ENCODE measurements around the gene PASK. TPM values are rescaled to one million over a fixed set of nuclear protein-coding genes. Genes with fewer than 3 reads are reported as not detected.

Gene PASK
- total and polyA plus RNA-seq, 9 of the 15 experiments (the other 6 are each of a cell fraction or from before 2014, with no cell fraction given) = 1.5 to 30.3 (median 9.9) TPM

DNA sequence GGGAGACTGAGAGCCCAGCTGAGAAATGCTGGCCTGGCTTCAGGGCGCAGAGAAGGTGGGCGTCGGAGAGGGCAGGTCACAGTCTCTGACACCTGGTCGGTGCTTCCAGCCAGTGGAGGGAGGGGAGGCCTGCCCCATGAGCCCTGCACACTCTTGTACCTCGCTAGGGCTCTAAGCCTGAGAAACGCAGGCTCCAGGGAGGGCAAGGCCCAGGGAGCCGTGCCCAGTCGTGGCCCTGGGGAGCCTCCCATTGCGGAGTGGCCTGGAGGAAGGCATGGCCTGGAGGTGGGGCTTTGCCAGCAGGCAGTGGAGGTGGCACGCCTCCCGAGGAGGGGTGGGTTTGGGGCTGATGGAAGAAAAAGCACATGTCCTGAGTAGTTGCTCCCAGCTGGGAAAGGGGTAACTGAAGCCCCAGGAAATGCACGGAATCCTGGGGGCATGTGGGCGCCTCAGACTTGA, 86.2 kb downstream of the PASK start (continued):
- TF ChIP-seq, protein P1, sequence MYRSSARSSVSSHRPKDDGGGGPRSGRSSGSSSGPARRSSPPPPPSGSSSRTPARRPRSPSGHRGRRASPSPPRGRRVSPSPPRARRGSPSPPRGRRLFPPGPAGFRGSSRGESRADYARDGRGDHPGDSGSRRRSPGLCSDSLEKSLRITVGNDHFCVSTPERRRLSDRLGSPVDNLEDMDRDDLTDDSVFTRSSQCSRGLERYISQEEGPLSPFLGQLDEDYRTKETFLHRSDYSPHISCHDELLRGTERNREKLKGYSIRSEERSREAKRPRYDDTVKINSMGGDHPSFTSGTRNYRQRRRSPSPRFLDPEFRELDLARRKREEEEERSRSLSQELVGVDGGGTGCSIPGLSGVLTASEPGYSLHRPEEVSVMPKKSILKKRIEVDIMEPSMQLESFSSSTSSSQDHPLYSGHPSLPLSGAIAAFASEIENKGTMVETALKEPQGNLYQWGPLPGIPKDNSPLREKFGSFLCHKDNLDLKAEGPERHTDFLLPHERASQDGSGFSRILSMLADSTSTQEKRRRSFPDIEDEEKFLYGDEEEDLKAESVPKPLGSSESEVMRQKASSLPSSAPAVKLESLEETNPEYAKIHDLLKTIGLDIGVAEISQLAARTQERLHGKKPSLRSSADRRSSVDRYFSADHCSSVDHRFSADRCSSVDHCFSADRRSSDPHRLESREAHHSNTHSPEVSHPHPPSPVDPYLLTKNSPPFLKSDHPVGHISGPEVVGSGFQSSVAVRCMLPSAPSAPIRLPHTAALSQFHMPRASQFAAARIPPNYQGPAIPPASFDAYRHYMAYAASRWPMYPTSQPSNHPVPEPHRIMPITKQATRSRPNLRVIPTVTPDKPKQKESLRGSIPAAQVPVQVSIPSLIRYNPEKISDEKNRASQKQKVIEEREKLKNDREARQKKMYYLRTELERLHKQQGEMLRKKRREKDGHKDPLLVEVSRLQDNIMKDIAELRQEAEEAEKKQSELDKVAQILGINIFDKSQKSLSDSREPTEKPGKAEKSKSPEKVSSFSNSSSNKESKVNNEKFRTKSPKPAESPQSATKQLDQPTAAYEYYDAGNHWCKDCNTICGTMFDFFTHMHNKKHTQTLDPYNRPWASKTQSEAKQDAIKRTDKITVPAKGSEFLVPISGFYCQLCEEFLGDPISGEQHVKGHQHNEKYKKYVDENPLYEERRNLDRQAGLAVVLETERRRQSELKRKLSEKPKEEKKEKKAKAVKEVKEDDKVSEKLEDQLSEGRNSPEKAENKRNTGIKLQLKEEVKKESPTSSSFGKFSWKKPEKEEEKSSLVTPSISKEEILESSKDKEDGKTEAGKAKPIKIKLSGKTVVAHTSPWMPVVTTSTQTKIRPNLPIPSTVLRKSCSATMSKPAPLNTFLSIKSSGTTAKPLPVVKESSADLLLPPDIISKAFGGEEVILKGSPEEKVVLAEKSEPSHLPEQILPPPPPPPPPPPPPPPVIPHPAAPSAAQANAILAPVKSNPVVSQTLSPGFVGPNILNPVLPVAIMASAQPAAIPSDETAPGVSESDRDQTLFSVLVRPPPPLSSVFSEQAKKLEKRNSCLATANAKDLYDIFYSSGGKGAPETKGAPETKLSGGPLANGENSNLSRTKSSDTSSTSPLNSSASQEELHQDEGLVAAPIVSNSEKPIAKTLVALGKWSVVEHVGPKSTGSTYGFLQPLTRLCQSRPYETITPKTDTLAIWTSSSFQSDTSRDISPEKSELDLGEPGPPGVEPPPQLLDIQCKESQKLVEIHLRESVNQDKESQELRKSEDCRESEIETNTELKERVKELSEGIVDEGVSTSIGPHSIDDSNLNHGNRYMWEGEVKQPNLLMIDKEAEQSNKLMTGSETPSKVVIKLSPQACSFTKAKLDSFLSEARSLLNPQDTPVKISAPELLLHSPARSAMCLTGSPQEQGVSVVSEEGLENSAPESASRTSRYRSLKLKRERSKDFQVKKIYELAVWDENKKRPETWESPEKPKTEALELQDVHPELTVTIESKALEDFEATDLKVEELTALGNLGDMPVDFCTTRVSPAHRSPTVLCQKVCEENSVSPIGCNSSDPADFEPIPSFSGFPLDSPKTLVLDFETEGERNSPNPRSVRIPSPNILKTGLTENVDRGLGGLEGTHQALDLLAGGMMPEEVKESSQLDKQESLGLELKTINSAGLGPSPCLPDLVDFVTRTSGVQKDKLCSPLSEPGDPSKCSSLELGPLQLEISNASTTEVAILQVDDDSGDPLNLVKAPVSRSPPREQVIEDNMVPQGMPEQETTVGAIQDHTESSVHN (IDR thresholded peaks at IDR 0.05; ENCODE audit: borderline replicate concordance in 1 of 2, low read depth in 1 of 2) = no peak
- TF ChIP-seq, protein P2, sequence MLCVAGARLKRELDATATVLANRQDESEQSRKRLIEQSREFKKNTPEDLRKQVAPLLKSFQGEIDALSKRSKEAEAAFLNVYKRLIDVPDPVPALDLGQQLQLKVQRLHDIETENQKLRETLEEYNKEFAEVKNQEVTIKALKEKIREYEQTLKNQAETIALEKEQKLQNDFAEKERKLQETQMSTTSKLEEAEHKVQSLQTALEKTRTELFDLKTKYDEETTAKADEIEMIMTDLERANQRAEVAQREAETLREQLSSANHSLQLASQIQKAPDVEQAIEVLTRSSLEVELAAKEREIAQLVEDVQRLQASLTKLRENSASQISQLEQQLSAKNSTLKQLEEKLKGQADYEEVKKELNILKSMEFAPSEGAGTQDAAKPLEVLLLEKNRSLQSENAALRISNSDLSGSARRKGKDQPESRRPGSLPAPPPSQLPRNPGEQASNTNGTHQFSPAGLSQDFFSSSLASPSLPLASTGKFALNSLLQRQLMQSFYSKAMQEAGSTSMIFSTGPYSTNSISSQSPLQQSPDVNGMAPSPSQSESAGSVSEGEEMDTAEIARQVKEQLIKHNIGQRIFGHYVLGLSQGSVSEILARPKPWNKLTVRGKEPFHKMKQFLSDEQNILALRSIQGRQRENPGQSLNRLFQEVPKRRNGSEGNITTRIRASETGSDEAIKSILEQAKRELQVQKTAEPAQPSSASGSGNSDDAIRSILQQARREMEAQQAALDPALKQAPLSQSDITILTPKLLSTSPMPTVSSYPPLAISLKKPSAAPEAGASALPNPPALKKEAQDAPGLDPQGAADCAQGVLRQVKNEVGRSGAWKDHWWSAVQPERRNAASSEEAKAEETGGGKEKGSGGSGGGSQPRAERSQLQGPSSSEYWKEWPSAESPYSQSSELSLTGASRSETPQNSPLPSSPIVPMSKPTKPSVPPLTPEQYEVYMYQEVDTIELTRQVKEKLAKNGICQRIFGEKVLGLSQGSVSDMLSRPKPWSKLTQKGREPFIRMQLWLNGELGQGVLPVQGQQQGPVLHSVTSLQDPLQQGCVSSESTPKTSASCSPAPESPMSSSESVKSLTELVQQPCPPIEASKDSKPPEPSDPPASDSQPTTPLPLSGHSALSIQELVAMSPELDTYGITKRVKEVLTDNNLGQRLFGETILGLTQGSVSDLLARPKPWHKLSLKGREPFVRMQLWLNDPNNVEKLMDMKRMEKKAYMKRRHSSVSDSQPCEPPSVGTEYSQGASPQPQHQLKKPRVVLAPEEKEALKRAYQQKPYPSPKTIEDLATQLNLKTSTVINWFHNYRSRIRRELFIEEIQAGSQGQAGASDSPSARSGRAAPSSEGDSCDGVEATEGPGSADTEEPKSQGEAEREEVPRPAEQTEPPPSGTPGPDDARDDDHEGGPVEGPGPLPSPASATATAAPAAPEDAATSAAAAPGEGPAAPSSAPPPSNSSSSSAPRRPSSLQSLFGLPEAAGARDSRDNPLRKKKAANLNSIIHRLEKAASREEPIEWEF (CRISPR knock-in tag; IDR thresholded peaks at IDR 0.05) = no peak
- TF ChIP-seq ZZZ3 (IDR thresholded peaks at IDR 0.05) (no peak), CBX8 (IDR thresholded peaks at IDR 0.05; ENCODE audit: borderline replicate concordance, extremely low read depth, low read depth, low read length, poor library complexity, severe bottlenecking) (no peak), RBM25 (IDR thresholded peaks at IDR 0.05; ENCODE audit: low read depth, low read length, severe bottlenecking) (no peak)
- TF ChIP-seq, protein P3, sequence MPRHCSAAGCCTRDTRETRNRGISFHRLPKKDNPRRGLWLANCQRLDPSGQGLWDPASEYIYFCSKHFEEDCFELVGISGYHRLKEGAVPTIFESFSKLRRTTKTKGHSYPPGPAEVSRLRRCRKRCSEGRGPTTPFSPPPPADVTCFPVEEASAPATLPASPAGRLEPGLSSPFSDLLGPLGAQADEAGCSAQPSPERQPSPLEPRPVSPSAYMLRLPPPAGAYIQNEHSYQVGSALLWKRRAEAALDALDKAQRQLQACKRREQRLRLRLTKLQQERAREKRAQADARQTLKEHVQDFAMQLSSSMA (CRISPR knock-in tag; IDR thresholded peaks at IDR 0.05) = no peak
